ENCODE measurements around the gene TMEM239.
"Not testable (repeated sequence)": the region's sequence is repeated elsewhere in the genome, so short reads cannot be mapped to it uniquely, and the experiment has no call there.

The TMEM239 gene

GRCh38 chr20:2820896-2821869 lies 5.0 kb downstream of the TMEM239 start:
- DNase-seq (ENCODE audit: low read depth): no peak

- DNase-seq (ENCODE audit: low read depth): peak; percentile 30
Observed at GRCh38 chr20:2822073-2822472, 5.9 kb downstream of the TMEM239 start.

GRCh38 chr20:2825761-2826160 lies 9.6 kb downstream of the TMEM239 start:
- DNase-seq (ENCODE audit: low read depth): no peak

- no peak for DNase-seq (ENCODE audit: low read depth)
Observed at GRCh38 chr20:2826655-2827054, 10.5 kb downstream of the TMEM239 start.

- DNase-seq (ENCODE audit: low read depth): no peak
Observed at GRCh38 chr20:2829376-2829775, 13.2 kb downstream of the TMEM239 start.

- DNase-seq (ENCODE audit: low read depth): not testable (repeated sequence)
Observed at GRCh38 chr20:2831206-2831605, 15.0 kb downstream of the TMEM239 start.

- no peak for DNase-seq (ENCODE audit: low read depth)
Observed at GRCh38 chr20:2833761-2834160, 17.6 kb downstream of the TMEM239 start.

GRCh38 chr20:2834401-2835110 lies 18.4 kb downstream of the TMEM239 start:
- DNase-seq (ENCODE audit: low read depth): no peak

GRCh38 chr20:2835331-2835796 lies 19.2 kb downstream of the TMEM239 start:
- no peak for DNase-seq (ENCODE audit: low read depth)

GRCh38 chr20:2836035-2836434 lies 19.9 kb downstream of the TMEM239 start:
- no peak for DNase-seq (ENCODE audit: low read depth)

GRCh38 chr20:2837221-2837960 lies 21.2 kb downstream of the TMEM239 start:
- DNase-seq (ENCODE audit: low read depth): no peak

GRCh38 chr20:2838170-2838797 lies 22.1 kb downstream of the TMEM239 start:
- DNase-seq (ENCODE audit: low read depth): no peak

- no peak for DNase-seq (ENCODE audit: low read depth)
Observed at GRCh38 chr20:2838847-2839671, 22.9 kb downstream of the TMEM239 start.

GRCh38 chr20:2839732-2840137 lies 23.6 kb downstream of the TMEM239 start:
- DNase-seq (ENCODE audit: low read depth): no peak

GRCh38 chr20:2840138-2840966 lies 24.2 kb downstream of the TMEM239 start, which contains the start of the genes PCED1A and VPS16:
PCED1A (minus strand) TSS chr20:2840655; CDS start chr20:2839912, 743 bp downstream.
VPS16 (plus strand) TSS chr20:2840745; CDS start chr20:2840775, 30 bp downstream.
- DNase-seq (ENCODE audit: low read depth): peak; percentile 84

- DNase-seq (ENCODE audit: low read depth): no peak
Observed at GRCh38 chr20:2840967-2841531, 24.9 kb downstream of the TMEM239 start.

GRCh38 chr20:2845607-2846006 lies 29.4 kb downstream of the TMEM239 start:
- no peak for DNase-seq (ENCODE audit: low read depth)

- no peak for DNase-seq (ENCODE audit: low read depth)
Observed at GRCh38 chr20:2846698-2847097, 30.5 kb downstream of the TMEM239 start.

- DNase-seq (ENCODE audit: low read depth): no peak
Observed at GRCh38 chr20:2847802-2848201, 31.6 kb downstream of the TMEM239 start.

Measured in activated gamma-delta T cell treated with anti-CD3 and anti-CD28 coated beads, Interleukin-2, amount 50 U/mL, for 16 hours (primary cell).